Ishikawa (cell line): ENCODE data around the gene ABHD1.

Source experiments
- CREB1 ChIP-seq: IDR thresholded peaks from 2 replicates; pipeline ENCODE4 v1.6.1; 2012; ENCODE audit warnings: low read depth
- EP300 ChIP-seq: IDR thresholded peaks from 2 replicates; pipeline ENCODE4 v1.6.1; 2012; ENCODE audit warnings: borderline replicate concordance
- RAD21 ChIP-seq: IDR thresholded peaks from 2 replicates; pipeline ENCODE4 v1.6.1; 2012; ENCODE audit warnings: low read depth
- TAF1 ChIP-seq: IDR thresholded peaks from 2 replicates; pipeline ENCODE4 v1.6.1; 2012; ENCODE audit warnings: low read depth, mild to moderate bottlenecking
- TCF12 ChIP-seq: IDR thresholded peaks from 2 replicates; pipeline ENCODE4 v1.6.1; 2012; ENCODE audit warnings: low read depth
- YY1 ChIP-seq: IDR thresholded peaks from 2 replicates; pipeline ENCODE4 v1.6.1; 2012; ENCODE audit warnings: low read depth
- TF ChIP-seq, protein P1 (sequence below): IDR thresholded peaks from 2 replicates; pipeline ENCODE4 v1.6.1; 2012; ENCODE audit warnings: low read depth, mild to moderate bottlenecking
- TF ChIP-seq, protein P2 (sequence below): IDR thresholded peaks from 2 replicates; pipeline ENCODE4 v1.6.1; 2012

DNA sequence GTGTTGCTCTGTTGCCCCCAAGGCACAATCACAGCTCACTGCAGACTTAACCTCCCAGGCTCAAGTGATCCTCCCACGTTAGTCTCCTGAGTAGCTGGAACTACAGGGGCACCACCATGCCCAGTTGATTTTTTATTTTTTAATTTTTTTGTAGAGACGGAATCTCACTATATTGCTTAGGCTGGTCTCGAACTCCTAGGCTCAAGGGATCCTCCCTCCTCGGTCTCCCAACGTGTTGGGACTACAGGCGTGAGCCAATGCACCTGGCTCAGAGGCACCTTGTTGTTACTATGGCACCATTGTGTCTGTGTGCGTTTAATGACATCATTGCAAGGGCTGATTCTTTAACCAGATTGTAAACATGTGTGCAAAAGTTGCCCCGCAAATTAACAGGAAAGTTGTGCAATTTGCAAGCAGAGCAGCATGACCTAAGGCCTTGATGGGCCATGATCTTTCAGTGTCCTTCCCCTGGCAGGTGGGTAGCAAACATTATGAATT is 47.8 kb downstream of the ABHD1 start:
- TF ChIP-seq TCF12 (no peak), CREB1 (no peak), TAF1 (no peak), YY1 (no peak), RAD21 (no peak), EP300 (no peak)
- TF ChIP-seq, protein P1, sequence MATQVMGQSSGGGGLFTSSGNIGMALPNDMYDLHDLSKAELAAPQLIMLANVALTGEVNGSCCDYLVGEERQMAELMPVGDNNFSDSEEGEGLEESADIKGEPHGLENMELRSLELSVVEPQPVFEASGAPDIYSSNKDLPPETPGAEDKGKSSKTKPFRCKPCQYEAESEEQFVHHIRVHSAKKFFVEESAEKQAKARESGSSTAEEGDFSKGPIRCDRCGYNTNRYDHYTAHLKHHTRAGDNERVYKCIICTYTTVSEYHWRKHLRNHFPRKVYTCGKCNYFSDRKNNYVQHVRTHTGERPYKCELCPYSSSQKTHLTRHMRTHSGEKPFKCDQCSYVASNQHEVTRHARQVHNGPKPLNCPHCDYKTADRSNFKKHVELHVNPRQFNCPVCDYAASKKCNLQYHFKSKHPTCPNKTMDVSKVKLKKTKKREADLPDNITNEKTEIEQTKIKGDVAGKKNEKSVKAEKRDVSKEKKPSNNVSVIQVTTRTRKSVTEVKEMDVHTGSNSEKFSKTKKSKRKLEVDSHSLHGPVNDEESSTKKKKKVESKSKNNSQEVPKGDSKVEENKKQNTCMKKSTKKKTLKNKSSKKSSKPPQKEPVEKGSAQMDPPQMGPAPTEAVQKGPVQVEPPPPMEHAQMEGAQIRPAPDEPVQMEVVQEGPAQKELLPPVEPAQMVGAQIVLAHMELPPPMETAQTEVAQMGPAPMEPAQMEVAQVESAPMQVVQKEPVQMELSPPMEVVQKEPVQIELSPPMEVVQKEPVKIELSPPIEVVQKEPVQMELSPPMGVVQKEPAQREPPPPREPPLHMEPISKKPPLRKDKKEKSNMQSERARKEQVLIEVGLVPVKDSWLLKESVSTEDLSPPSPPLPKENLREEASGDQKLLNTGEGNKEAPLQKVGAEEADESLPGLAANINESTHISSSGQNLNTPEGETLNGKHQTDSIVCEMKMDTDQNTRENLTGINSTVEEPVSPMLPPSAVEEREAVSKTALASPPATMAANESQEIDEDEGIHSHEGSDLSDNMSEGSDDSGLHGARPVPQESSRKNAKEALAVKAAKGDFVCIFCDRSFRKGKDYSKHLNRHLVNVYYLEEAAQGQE = no peak
- TF ChIP-seq, protein P2, sequence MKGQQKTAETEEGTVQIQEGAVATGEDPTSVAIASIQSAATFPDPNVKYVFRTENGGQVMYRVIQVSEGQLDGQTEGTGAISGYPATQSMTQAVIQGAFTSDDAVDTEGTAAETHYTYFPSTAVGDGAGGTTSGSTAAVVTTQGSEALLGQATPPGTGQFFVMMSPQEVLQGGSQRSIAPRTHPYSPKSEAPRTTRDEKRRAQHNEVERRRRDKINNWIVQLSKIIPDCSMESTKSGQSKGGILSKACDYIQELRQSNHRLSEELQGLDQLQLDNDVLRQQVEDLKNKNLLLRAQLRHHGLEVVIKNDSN = no peak
